22Rv1 (cell line): ENCODE measurements around the gene S100A3.

Experiments used
- H3K27ac ChIP-seq: fragments of 450-650 bp; 2 replicates; pipeline ENCODE4 v1.5.1; 2017
- CTCF ChIP-seq: fragments of 450-650 bp; IDR thresholded peaks from 2 replicates; pipeline ENCODE4 v1.5.1; 2017; ENCODE audit warnings: mild to moderate bottlenecking
- ZFX ChIP-seq: fragments of 450-650 bp; IDR thresholded peaks from 2 replicates; pipeline ENCODE4 v1.6.1; 2017; ENCODE audit warnings: antibody characterized with exemption, borderline replicate concordance

S100A3 gene

GRCh38 chr1:153544453-153545066 lies 4.5 kb downstream of the S100A3 start:
- TF ChIP-seq CTCF (no peak), ZFX (no peak)
- H3K27ac ChIP-seq, result peak overlapping the region; percentile 41

- no peak overlapping the region for H3K27ac ChIP-seq
- no peak for TF ChIP-seq ZFX
- no peak for TF ChIP-seq CTCF
Observed at GRCh38 chr1:153543736-153544135, 5.3 kb downstream of the S100A3 start.

GRCh38 chr1:153542956-153543711 lies 5.9 kb downstream of the S100A3 start:
- no peak overlapping the region for H3K27ac ChIP-seq
- no peak for TF ChIP-seq ZFX
- no peak for TF ChIP-seq CTCF

GRCh38 chr1:153541641-153542590 lies 7.1 kb downstream of the S100A3 start:
- H3K27ac ChIP-seq, result no peak overlapping the region
- TF ChIP-seq ZFX, result no peak
- no peak for TF ChIP-seq CTCF

- TF ChIP-seq ZFX (no peak), CTCF (no peak)
Observed at GRCh38 chr1:153540394-153541361, 8.4 kb downstream of the S100A3 start, which contains the start of gene S100A5. Gene S100A5, minus strand, starts transcription at chr1:153540934. Its CDS starts 743 bp downstream, at chr1:153540191.

GRCh38 chr1:153539395-153540093 lies 9.5 kb downstream of the S100A3 start:
- TF ChIP-seq CTCF (no peak), ZFX (no peak)
- no peak overlapping the region for H3K27ac ChIP-seq

More at GRCh38 chr1:153540394-153541361, 8.4 kb downstream of the S100A3 start, which contains the start of gene S100A5:
- no peak within 1 kb of the TSS for H3K27ac ChIP-seq
